Stimulated activated CD8-positive, alpha-beta memory T cell treated with anti-CD3 and anti-CD28 coated beads, Interleukin-12 subunit alpha, Interleukin-12 subunit beta, amount 100 ng/mL, for 4 hours (primary cell): ENCODE measurements around the gene GNAO1.

Experiments
- DNase-seq: peaks from one replicate; pipeline ENCODE4 v3.0.0-alpha.2; 2020; ENCODE audit warnings: low read depth

GNAO1 gene

GRCh38 chr16:56241596-56241995 lies 50.3 kb downstream of the GNAO1 start:
- no peak for DNase-seq

DNA sequence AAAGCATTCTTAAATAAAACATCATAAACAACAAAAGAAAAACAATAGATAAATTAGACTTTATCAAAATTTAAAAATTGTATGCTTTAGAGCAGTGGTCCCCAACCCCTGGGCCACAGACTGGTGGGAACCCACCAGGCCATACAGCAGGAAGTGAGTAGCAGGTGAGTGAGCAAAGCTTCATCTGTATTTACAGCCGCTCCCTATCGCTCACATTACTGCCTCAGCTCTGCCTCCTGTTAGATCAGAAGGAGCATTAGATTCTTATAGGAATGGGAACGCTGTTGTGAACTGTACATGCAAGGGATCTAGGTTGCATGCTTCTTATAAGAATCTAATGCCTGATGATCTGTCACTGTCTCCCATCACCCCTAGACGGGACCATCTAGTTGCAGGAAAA lies 51.5 kb downstream of the GNAO1 start:
- DNase-seq: no peak

DNA sequence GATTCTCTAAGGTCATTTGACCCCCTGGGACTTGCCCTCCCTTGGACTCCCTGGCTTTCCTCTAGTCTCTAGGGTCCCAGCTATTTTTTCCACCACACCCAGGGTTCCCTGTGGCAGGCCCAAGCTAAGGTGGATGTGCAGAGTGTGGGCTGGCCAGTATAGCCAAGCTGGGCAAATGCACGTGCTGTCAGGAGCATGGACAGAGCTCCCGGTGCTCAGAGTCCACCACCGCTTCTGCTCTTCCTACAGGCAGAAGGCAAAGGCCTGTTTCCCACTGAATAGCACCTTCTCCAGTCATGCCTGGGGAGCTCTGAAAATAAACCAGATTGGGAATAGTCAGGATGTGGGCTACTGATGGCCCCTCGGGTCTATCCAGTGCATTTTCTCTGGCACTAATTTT lies 53.3 kb downstream of the GNAO1 start:
- no peak for DNase-seq

GRCh38 chr16:56245197-56245596 lies 53.9 kb downstream of the GNAO1 start:
- no peak for DNase-seq

GRCh38 chr16:56246051-56246817 lies 54.9 kb downstream of the GNAO1 start:
- DNase-seq: no peak

DNA sequence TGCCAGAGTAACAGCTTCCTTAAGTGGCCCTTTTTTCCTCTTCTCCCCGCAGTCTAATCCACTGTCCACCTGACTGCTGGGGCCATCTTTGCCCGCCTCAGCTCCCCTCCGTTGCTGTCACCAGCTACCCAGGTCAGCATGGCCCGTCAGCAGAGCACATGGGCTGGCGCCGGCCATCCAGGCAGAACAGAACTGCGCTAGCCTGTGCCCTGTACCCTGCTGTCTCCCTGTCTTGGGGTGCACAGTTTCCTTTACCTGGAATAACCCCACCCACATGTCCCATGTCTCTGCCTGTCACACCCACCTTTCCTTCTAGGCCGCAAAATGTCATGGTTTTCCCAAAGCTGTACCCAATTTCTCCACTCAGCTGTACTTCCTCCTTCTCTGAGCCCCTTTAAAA lies 55.7 kb downstream of the GNAO1 start:
- DNase-seq: no peak

DNA sequence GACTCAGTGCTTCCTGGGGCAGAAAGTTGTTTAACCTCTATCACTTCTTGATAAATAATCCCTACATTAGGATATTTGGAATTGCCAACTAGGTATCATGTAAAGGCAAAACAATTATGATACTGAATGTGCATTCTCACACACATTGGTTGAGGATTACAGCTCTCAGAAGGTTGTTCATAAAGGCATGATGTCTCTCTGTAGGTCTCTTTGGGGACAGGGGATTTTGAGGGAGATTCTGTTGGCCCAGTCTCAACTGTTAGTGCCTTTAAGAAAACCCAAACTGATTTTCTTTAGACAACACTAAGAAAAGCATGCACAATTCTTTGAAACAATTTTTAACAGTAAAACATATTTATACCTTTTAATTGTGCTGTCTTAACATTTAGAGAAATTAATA lies 56.5 kb downstream of the GNAO1 start:
- DNase-seq: no peak

GRCh38 chr16:56252835-56253234 lies 61.5 kb downstream of the GNAO1 start:
- no peak for DNase-seq

DNA sequence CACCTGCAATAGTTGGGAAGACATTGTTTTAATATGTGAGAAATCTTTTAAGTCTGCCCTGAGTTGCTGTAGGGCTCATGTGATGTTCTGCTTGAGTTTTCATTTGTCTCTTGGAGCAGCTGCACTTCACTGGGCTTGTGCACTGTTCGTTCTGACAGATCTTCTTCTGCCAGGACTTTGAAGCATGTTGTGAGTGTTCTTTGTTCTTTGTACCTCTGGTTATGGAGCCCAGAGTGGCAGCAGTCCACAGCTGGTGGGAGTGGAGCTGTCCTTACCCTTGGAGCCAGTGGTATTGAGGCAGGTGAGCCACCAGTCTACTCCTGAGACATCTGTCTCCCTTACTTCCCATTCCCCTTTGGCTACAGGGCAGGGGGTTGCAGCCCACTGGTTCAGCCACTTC lies 64.6 kb downstream of the GNAO1 start:
- DNase-seq: no peak

DNA sequence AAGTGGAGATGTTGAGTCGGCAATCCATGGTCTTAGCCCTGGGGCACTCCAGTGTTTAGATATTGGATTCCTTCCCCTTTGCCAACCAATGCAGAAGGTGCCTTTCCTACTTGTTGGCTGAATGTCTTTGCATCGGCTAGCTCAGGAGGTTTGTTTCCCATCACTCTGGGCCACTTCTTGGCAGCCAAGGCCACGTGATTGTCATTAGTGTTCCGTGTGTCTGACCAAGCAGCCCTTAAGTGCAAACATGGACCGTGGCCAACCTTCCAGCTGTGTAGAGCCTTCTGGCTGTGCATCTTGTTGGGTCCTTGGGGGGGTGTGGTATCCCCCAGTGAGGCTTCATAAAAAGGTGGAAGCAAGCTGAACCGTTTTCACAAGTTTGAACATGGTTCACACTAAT lies 66.0 kb downstream of the GNAO1 start:
- DNase-seq: no peak

DNA sequence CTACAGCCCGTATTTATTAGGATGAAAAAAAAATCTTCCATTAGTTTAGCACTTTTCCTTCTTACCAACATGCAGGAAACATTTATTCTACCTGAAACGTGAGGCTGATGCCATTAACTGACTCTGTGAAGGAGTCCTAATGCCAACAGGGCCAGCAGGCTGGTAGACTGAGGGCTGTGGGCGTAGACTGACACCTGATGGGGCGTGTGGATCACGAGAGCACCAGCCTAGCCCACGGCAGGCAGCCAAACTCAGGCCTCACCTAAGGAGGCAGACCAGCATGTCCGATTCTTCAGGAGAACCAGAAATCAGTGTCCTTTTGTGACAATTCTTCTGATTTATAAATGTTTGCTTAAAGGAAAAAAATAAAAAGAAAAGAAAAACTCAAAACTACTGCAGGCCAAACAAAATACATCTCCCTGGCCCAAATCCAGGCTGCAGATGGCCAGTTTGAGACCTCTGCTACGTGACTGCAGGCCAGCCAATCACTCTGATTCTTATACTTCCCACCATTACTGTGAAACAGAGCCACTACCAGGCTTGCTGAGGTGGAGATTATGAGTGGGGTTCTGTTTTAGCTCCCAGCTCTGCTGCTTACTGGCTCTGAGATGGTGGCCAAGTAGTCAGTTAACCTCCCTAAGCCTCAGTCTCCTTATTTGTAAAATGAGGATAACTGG lies 66.5 kb downstream of the GNAO1 start:
- DNase-seq: no peak

DNA sequence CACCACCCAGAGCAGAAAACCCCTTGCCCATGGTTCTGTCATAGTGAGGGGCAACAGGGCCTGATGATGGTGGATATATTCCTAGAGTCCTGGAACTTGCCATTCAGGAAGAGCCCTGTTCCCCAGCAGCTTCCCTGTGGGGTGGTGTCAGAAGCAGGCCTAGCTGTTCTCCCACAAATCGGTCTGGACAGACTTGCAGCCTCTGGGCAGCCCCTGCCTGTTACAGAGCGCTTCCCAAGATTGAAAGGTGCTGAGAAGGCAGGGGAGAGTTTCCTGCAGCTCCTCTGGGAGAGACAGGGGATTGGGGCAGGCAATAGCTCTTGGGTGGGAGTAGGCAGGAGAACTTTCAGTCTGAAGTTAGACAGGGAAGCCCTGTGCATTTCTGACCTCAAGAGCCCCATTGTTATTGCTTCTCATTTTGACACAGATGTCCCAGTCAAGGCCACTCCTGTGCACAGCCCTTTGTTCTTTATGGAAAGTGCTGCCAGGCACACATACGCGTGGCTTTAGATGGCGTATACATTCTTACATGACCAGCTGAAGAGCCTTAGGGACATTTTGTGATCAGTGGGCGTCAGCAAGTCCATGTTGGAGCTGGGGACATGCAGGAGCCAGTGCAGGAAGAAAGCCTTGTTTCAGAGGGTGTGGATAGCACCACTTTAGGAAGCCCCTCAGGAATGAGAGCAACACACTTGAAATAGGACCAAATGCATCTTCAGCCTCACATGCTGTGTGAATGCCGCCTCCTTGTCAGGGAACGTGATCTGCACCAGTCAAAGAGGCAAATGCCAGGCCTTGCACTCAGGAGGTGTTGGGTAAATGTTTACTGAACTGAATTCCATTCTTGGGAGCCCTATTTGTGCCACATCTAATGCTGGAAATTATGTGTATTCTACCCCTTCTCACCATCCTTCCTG lies 67.5 kb downstream of the GNAO1 start:
- no peak for DNase-seq

- DNase-seq: no peak
These were observed 68.1 kb downstream of the GNAO1 start for GRCh38 chr16:56259425-56259779.

DNA sequence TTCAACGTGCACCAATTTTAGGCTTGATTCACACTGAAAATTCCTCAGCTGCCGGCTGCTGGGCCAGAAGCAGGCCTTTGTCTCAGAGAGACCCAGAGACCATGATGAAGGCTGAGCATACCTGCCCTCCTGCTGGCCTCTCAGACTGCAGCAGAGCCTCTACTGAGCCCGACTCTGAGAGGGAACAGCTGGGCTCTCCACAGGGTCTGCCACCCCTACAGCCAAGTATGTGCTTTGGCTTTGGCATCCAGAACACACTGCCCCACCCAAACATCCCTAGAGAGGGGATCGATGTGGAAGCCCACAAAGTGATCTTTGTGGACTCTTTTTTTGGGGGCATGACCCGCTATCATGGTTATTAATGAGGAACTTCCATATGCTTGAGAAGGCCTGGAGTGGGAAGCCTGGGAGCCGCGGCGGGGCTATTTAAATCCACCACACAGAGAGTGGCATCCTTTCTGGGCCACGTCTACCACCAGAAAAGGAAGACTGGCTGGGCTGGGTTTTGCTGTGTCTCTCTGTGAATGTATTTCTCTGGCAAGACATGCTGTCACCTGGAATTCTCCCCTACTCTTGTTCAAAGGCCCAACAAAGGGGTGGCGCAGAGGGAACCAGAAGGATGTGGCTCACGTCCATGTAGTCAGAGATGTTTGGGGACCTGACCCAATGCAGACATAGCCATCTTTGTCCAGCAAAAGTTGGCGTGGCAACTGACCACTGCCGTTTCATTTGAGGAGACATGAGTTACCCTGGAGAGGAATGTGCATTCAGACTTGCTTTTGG lies 69.3 kb downstream of the GNAO1 start:
- no peak for DNase-seq

DNA sequence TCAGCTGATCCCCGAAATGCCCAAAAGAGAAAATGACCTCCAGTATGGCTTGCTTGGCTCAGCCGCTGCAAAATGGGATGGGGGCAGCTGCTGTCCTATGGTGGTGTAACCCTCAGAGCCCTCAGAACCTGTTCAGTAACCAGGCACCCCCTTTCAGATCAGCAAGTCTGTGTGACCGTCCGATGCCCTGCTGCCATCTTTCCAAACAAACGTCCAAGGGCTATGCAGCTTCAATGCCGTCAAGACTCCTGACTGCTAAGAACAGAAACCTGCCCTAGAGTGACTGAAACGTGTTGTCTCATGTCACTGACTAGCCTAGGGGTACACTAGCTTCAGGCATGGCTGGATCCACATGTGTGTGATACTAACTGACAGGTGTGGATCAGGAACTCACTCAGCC lies 70.4 kb downstream of the GNAO1 start:
- no peak for DNase-seq

DNA sequence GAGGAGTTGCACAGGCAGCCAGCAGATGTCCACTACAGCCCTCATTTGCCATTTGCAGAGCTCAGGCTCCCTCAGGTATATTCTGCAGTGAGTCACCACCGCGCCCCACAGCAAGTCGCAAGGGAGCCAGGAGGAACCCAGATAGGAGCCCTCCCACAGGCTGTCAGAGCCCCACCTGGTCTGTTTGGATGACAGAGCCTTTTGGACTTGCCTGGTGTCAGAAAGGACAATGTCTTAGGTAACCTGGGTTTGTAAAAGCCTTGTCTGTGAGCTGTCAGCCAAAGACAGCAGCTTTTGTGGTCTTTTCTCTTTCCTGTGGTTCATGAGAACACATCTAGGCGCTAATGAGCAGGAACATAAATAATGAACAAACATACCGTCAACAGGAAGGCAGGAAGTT lies 70.9 kb downstream of the GNAO1 start:
- peak; percentile 15 for DNase-seq

GRCh38 chr16:56262551-56263245 lies 71.4 kb downstream of the GNAO1 start:
- no peak for DNase-seq

DNA sequence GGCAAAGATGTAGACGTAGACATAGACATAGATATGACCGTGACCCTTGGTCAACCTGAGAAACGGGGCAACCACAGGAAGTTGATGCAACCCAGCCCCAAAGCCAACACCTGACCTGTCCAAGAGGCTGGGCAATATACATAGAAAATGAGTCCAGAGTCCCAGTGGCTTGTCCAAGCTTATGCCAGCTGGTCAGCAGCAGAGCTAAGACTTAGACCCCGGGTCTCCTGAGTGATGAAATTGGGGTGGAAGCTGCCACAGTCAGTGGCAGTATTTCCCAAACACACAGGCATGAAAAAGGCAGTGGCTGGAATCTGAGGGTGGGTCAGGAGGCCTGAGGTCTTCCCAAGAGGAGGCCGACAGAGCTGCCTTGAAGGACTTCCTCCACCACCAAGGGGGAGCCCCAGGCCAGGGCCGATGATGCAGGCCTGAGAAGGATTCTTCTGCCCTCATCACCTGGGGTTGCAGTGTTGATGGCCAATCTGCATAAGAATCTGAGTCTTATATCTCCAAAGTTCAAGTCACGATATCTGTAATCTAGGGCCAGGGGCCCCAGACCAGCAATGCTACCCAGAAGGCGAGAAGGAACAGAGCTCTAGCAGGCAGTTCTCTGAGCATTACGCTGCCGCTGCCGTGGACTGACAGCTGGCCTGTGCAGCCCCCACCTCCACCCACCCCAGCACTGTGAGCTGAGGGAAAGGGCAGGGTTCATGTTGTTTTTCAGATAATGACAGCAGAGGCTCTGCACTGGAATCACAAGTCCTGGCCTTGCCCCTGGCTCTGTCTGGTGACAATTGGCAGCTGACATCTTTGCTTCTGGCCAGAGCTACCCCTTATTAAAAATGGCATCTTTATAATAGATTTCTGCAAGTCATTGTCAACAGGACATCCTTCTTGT lies 72.7 kb downstream of the GNAO1 start:
- DNase-seq: no peak

- DNase-seq: no peak
These were observed 73.3 kb downstream of the GNAO1 start for GRCh38 chr16:56264609-56264972.

GRCh38 chr16:56265184-56265583 lies 73.9 kb downstream of the GNAO1 start:
- no peak for DNase-seq

DNA sequence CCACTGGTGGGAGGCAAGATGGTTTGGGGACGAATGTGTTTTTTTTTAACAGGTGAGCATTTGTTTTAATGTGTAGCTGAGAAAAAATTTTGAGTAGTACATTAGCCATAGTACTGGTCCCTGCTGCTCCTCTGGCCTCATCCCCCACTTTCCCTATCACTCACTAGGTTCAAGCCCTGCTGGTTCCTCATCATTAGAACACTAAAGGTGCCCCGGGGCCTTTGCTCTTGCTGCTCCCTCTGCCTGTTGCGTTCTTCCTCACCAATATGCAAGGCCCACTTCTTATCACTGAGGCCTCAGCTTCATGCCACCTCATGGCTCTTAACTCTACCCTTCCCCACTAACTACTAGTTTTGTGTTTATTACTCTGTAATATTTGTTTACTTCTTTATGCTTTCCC lies 74.5 kb downstream of the GNAO1 start:
- no peak for DNase-seq
